ENCODE measurements around the gene COMMD7. TPM values are rescaled to one million over a fixed set of nuclear protein-coding genes. Genes with fewer than 3 reads are reported as not detected.

COMMD7 gene
- total and polyA plus RNA-seq, 4 donors = 26.1 to 53.4 (median 43.0) TPM

DNA sequence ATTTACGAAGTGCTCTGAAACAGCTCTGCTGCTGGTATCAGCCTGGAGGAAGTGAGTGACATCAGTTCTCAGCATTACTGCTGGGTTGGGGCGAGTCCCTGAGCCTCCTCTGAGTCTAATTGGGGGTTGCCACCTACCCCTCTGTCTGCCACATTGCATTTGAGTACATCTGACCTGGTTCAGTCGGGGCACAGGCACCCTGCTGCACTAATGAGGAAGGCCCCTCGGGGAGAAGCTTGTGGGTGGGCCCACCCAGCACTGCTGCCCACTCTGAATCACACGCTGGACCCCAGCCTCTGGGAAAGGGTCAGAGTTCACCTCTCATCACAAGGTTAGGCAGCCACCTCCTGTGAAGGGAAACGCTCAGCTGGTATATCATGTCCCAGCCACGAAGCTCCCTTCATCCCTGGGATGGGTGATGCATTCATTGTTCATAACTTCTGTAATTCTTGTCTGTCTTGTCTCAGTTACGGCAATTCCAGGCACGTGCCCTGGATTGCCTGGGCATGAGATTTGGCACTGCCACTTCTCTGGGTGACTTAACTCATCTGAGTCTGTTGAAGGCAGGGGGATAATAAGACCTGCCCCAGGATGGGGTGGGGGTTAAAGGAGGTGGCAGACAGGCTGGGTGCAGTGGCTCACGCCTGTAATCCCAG, 32.2 kb upstream of the COMMD7 start:
- Histone ChIP-seq H3K9me3 (ENCODE audit: control insufficient read depth in 4 of 4, insufficient read depth in 3 of 4, low read length in 3 of 4) (no peaks in the 10 kb centered on the region), H3K27me3 (ENCODE audit: control insufficient read depth in 3 of 3, insufficient read depth in 3 of 3, low read length in 2 of 3) (no peaks in the 10 kb centered on the region), H3K36me3 (ENCODE audit: control insufficient read depth in 4 of 4, insufficient read depth in 4 of 4, low read length in 4 of 4) (no peaks in the 10 kb centered on the region), H3K4me3 (no peak overlapping the region), H3K4me1 (ENCODE audit: control insufficient read depth in 5 of 5, insufficient read depth in 5 of 5, low read length in 5 of 5) (no peaks in the 10 kb centered on the region), H3K27ac (ENCODE audit: low read depth in 1 of 2, low read length in 1 of 2) (no peak overlapping the region), H3K9ac (ENCODE audit: insufficient read depth in 1 of 2, low read length in 2 of 2) (no peak overlapping the region)
- 86 to 88% methylated on average over 10 of the region's 10 CpGs for WGBS, 2 donors
- TF ChIP-seq, protein P1, sequence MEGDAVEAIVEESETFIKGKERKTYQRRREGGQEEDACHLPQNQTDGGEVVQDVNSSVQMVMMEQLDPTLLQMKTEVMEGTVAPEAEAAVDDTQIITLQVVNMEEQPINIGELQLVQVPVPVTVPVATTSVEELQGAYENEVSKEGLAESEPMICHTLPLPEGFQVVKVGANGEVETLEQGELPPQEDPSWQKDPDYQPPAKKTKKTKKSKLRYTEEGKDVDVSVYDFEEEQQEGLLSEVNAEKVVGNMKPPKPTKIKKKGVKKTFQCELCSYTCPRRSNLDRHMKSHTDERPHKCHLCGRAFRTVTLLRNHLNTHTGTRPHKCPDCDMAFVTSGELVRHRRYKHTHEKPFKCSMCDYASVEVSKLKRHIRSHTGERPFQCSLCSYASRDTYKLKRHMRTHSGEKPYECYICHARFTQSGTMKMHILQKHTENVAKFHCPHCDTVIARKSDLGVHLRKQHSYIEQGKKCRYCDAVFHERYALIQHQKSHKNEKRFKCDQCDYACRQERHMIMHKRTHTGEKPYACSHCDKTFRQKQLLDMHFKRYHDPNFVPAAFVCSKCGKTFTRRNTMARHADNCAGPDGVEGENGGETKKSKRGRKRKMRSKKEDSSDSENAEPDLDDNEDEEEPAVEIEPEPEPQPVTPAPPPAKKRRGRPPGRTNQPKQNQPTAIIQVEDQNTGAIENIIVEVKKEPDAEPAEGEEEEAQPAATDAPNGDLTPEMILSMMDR (IDR thresholded peaks at IDR 0.05; ENCODE audit: control extremely low read depth, extremely low read depth) = no peak
- ATAC-seq (ENCODE audit: insufficient read depth, low FRiP score) (no peak), DNase-seq (no peak)

DNA sequence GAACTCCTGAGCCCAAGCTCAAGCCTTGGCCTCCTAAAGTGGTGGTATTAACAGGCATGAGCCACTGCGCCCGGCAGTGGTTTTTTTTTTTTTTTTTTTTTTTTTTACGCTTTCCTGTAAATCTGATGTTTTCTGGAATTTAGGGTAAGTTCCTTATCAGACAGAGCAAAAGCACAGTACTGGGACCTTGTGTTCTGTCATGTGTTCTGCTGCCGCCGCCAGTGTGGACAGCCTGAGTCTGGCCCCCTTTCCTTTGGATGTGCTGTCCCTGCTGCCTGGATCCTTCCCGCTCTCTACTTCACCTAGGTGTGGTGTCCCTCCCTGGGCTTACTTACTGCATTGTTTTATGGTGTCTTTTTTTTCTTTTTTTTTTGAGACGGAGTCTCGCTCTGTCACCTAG, 30.6 kb upstream of the COMMD7 start:
- TF ChIP-seq, protein P1 (IDR thresholded peaks at IDR 0.05; ENCODE audit: control extremely low read depth, extremely low read depth) = no peak
- Histone ChIP-seq H3K27me3 (ENCODE audit: control insufficient read depth in 3 of 3, insufficient read depth in 3 of 3, low read length in 2 of 3) (no peaks in the 10 kb centered on the region), H3K4me1 (ENCODE audit: control insufficient read depth in 5 of 5, insufficient read depth in 5 of 5, low read length in 5 of 5) (no peaks in the 10 kb centered on the region), H3K9ac (ENCODE audit: insufficient read depth in 1 of 2, low read length in 2 of 2) (no peak overlapping the region), H3K36me3 (ENCODE audit: control insufficient read depth in 4 of 4, insufficient read depth in 4 of 4, low read length in 4 of 4) (no peaks in the 10 kb centered on the region), H3K9me3 (ENCODE audit: control insufficient read depth in 4 of 4, insufficient read depth in 3 of 4, low read length in 3 of 4) (no peaks in the 10 kb centered on the region), H3K4me3 (no peak overlapping the region), H3K27ac (ENCODE audit: low read depth in 1 of 2, low read length in 1 of 2) (no peak overlapping the region)
- WGBS, 2 donors = 69 to 84% methylated on average over 8 of the region's 8 CpGs
- no peak for DNase-seq
- ATAC-seq (ENCODE audit: insufficient read depth, low FRiP score) = no peak

DNA sequence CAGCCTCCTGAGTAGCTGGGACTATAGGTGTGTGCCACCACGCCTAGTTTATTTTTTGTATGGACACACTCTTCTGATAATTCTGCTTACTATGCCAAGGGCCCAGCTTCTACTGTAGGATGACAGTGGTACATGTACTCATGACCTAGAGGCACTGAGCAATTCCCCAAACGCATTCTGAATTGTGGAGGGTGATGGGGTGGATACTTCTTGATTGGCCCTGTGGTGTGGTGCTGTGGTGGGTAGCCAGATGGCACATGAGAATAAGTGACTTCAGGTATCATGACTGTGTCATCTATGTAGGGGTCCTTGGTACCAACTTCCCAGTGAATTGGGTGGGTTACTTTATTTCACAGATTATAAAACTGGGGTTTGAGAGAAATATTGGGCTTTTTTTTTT, 30.0 kb upstream of the COMMD7 start:
- Histone ChIP-seq H3K27me3 (ENCODE audit: control insufficient read depth in 3 of 3, insufficient read depth in 3 of 3, low read length in 2 of 3) (no peaks in the 10 kb centered on the region), H3K9me3 (ENCODE audit: control insufficient read depth in 4 of 4, insufficient read depth in 3 of 4, low read length in 3 of 4) (no peaks in the 10 kb centered on the region), H3K4me1 (ENCODE audit: control insufficient read depth in 5 of 5, insufficient read depth in 5 of 5, low read length in 5 of 5) (no peaks in the 10 kb centered on the region), H3K36me3 (ENCODE audit: control insufficient read depth in 4 of 4, insufficient read depth in 4 of 4, low read length in 4 of 4) (no peaks in the 10 kb centered on the region), H3K9ac (ENCODE audit: insufficient read depth in 1 of 2, low read length in 2 of 2) (no peak overlapping the region), H3K27ac (ENCODE audit: low read depth in 1 of 2, low read length in 1 of 2) (no peak overlapping the region), H3K4me3 (no peak overlapping the region)
- ATAC-seq (ENCODE audit: insufficient read depth, low FRiP score) = no peak
- TF ChIP-seq, protein P1 (IDR thresholded peaks at IDR 0.05; ENCODE audit: control extremely low read depth, extremely low read depth) = no peak
- WGBS, 2 donors = 91 to 99% methylated on average over 2 of the region's 2 CpGs
- DNase-seq = no peak

DNA sequence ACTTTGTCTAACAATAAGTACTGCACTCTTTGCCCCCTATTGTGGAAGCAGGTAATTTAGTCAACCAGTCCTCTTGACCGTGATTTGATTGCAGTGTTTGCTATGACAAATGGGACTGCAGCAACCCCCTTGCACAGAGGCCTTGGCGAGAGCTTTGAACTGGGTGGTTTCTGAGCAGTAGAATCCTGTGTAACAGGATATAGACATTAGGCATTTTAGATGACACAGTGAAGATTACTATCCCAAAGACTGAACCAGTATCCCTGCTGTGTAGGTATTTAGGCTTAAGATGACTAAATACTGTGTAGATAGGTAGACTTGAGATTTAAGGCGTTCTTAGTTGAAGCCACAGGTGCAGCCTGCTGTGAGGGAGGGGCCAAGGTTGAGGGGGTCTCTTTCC, 28.8 kb upstream of the COMMD7 start:
- ATAC-seq (ENCODE audit: insufficient read depth, low FRiP score) = no peak

More for the DNA sequence above, 28.8 kb upstream of the COMMD7 start:
- no peak for DNase-seq
- no peak overlapping the region for H3K9ac ChIP-seq (ENCODE audit: insufficient read depth in 1 of 2, low read length in 2 of 2)
- H3K36me3 ChIP-seq (ENCODE audit: control insufficient read depth in 4 of 4, insufficient read depth in 4 of 4, low read length in 4 of 4) = no peaks in the 10 kb centered on the region
- no peaks in the 10 kb centered on the region for H3K4me1 ChIP-seq (ENCODE audit: control insufficient read depth in 5 of 5, insufficient read depth in 5 of 5, low read length in 5 of 5)
- WGBS, 2 donors = 92 to 96% methylated on average over 3 of the region's 3 CpGs
- H3K9me3 ChIP-seq (ENCODE audit: control insufficient read depth in 4 of 4, insufficient read depth in 3 of 4, low read length in 3 of 4) = no peaks in the 10 kb centered on the region
- TF ChIP-seq, protein P1 (IDR thresholded peaks at IDR 0.05; ENCODE audit: control extremely low read depth, extremely low read depth) = no peak
- H3K4me3 ChIP-seq = no peak overlapping the region
- H3K27me3 ChIP-seq (ENCODE audit: control insufficient read depth in 3 of 3, insufficient read depth in 3 of 3, low read length in 2 of 3) = no peaks in the 10 kb centered on the region
- no peak overlapping the region for H3K27ac ChIP-seq (ENCODE audit: low read depth in 1 of 2, low read length in 1 of 2)
